ENCODE results near the gene NOM1. TPM values are rescaled to one million over a fixed set of nuclear protein-coding genes. Genes with fewer than 3 reads are reported as not detected.

NOM1 gene
- total RNA-seq, 1 donor, result 11.6 TPM

- TF ChIP-seq, protein P1, sequence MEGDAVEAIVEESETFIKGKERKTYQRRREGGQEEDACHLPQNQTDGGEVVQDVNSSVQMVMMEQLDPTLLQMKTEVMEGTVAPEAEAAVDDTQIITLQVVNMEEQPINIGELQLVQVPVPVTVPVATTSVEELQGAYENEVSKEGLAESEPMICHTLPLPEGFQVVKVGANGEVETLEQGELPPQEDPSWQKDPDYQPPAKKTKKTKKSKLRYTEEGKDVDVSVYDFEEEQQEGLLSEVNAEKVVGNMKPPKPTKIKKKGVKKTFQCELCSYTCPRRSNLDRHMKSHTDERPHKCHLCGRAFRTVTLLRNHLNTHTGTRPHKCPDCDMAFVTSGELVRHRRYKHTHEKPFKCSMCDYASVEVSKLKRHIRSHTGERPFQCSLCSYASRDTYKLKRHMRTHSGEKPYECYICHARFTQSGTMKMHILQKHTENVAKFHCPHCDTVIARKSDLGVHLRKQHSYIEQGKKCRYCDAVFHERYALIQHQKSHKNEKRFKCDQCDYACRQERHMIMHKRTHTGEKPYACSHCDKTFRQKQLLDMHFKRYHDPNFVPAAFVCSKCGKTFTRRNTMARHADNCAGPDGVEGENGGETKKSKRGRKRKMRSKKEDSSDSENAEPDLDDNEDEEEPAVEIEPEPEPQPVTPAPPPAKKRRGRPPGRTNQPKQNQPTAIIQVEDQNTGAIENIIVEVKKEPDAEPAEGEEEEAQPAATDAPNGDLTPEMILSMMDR (IDR thresholded peaks at IDR 0.05; ENCODE audit: extremely low read depth, low read depth, low read length), result no peak
- no peak within 1 kb of the TSS for H3K4me3 ChIP-seq (ENCODE audit: insufficient read depth, low read length)
- no peaks in the 10 kb centered on the region for H3K4me1 ChIP-seq (ENCODE audit: insufficient read depth, low read length)
- H2AFZ ChIP-seq (ENCODE audit: low read length), result no peak within 1 kb of the TSS
- peaks cover 95% of the 10 kb centered on the region for H3K27me3 ChIP-seq (ENCODE audit: insufficient read depth, low read length)
- no peaks in the 10 kb centered on the region for H3K36me3 ChIP-seq (ENCODE audit: insufficient read depth, low read length)
- H3K79me2 ChIP-seq (ENCODE audit: insufficient read depth, low read length), result no peaks in the 10 kb centered on the region
- no peak within 1 kb of the TSS for H3K4me2 ChIP-seq (ENCODE audit: insufficient read depth, low read length)
- no peaks in the 10 kb centered on the region for H3K9me3 ChIP-seq (ENCODE audit: low read depth, low read length)
- no peak within 1 kb of the TSS for H3K27ac ChIP-seq (ENCODE audit: low read depth, low read length)
- H4K20me1 ChIP-seq (ENCODE audit: insufficient read depth, low read length), result no peaks in the 10 kb centered on the region
- DNase-seq (ENCODE audit: insufficient read length, low spot score, missing footprints), result peak; percentile 86
These were observed 61.2 kb downstream of the NOM1 start, which contains the start of gene MNX1 for GRCh38 chr7:157010588-157011332. MNX1 (minus strand) TSS chr7:157010663; CDS start chr7:157010350, 313 bp downstream.

- TF ChIP-seq, protein P1 (IDR thresholded peaks at IDR 0.05; ENCODE audit: extremely low read depth, low read depth, low read length), result no peak
- H3K9me3 ChIP-seq (ENCODE audit: low read depth, low read length), result no peaks in the 10 kb centered on the region
- H2AFZ ChIP-seq (ENCODE audit: low read length), result no peak overlapping the region
- no peak overlapping the region for H3K27ac ChIP-seq (ENCODE audit: low read depth, low read length)
- no peaks in the 10 kb centered on the region for H4K20me1 ChIP-seq (ENCODE audit: insufficient read depth, low read length)
- H3K27me3 ChIP-seq (ENCODE audit: insufficient read depth, low read length), result peaks cover 95% of the 10 kb centered on the region
- no peaks in the 10 kb centered on the region for H3K79me2 ChIP-seq (ENCODE audit: insufficient read depth, low read length)
- H3K4me3 ChIP-seq (ENCODE audit: insufficient read depth, low read length), result no peak overlapping the region
- H3K4me1 ChIP-seq (ENCODE audit: insufficient read depth, low read length), result no peaks in the 10 kb centered on the region
- no peak overlapping the region for H3K4me2 ChIP-seq (ENCODE audit: insufficient read depth, low read length)
- peak; percentile 94 for DNase-seq (ENCODE audit: insufficient read length, low spot score, missing footprints)
- H3K36me3 ChIP-seq (ENCODE audit: insufficient read depth, low read length), result no peaks in the 10 kb centered on the region
These were observed 62.0 kb downstream of the NOM1 start for GRCh38 chr7:157011333-157012112.

DNA sequence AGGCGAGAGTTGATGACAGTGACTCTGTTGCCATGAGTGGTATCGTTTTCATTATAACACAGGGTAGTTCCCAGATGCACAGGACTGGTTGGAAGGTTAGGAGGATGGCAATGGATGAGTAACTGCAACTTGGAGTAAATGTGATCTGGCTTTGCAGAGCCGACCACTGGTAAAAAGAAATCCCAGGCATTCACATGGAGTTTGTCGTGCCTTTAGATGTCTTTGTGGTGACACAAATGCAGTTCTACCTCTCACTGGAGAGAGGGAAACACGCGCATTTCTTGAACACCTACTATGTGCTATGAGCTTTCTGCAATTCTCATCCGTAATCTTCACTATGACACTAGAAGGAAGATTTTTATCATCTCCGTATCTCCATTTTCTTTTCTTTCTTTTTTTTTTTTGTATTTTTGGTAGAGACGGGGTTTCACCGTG lies 62.6 kb downstream of the NOM1 start:
- Histone ChIP-seq H4K20me1 (ENCODE audit: insufficient read depth, low read length) (no peaks in the 10 kb centered on the region), H3K9me3 (ENCODE audit: low read depth, low read length) (no peaks in the 10 kb centered on the region), H3K27ac (ENCODE audit: low read depth, low read length) (no peak overlapping the region), H3K79me2 (ENCODE audit: insufficient read depth, low read length) (no peaks in the 10 kb centered on the region), H3K4me1 (ENCODE audit: insufficient read depth, low read length) (no peaks in the 10 kb centered on the region), H3K27me3 (ENCODE audit: insufficient read depth, low read length) (peaks cover 95% of the 10 kb centered on the region), H3K4me2 (ENCODE audit: insufficient read depth, low read length) (no peak overlapping the region), H3K36me3 (ENCODE audit: insufficient read depth, low read length) (no peaks in the 10 kb centered on the region), H3K4me3 (ENCODE audit: insufficient read depth, low read length) (no peak overlapping the region), H2AFZ (ENCODE audit: low read length) (no peak overlapping the region)
- TF ChIP-seq, protein P1 (IDR thresholded peaks at IDR 0.05; ENCODE audit: extremely low read depth, low read depth, low read length), result no peak
- no peak for DNase-seq (ENCODE audit: insufficient read length, low spot score, missing footprints)

DNA sequence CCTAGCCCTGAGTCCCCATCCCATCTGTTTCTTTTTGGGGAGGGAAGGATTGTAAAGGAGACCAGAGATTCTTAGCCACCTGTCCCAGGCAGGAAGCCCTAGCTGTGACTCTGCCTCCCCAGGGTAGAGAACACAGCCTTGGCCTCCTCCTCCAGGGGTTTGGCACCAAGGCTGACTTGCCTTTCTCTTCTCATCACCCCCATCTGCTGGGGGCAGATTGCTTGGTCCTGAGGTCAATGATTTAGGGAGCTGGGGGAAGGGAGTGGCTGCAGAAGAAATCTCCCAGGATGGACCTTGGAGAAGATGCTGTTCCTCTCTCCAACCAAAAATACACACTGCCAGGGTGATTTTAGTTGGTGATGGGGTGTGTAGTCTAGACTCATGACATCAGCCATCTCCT lies 63.6 kb downstream of the NOM1 start:
- no peaks in the 10 kb centered on the region for H3K36me3 ChIP-seq (ENCODE audit: insufficient read depth, low read length)
- H3K27me3 ChIP-seq (ENCODE audit: insufficient read depth, low read length), result peaks cover 95% of the 10 kb centered on the region
- no peak overlapping the region for H3K4me3 ChIP-seq (ENCODE audit: insufficient read depth, low read length)
- H3K9me3 ChIP-seq (ENCODE audit: low read depth, low read length), result no peaks in the 10 kb centered on the region
- TF ChIP-seq, protein P1 (IDR thresholded peaks at IDR 0.05; ENCODE audit: extremely low read depth, low read depth, low read length), result no peak
- no peak overlapping the region for H3K4me2 ChIP-seq (ENCODE audit: insufficient read depth, low read length)
- no peaks in the 10 kb centered on the region for H3K4me1 ChIP-seq (ENCODE audit: insufficient read depth, low read length)
- H4K20me1 ChIP-seq (ENCODE audit: insufficient read depth, low read length), result no peaks in the 10 kb centered on the region
- H2AFZ ChIP-seq (ENCODE audit: low read length), result no peak overlapping the region
- H3K27ac ChIP-seq (ENCODE audit: low read depth, low read length), result no peak overlapping the region
- DNase-seq (ENCODE audit: insufficient read length, low spot score, missing footprints), result peak; percentile 82
- H3K79me2 ChIP-seq (ENCODE audit: insufficient read depth, low read length), result no peaks in the 10 kb centered on the region
